Measurements from ENCODE around the gene SSR4.

The SSR4 gene

DNA sequence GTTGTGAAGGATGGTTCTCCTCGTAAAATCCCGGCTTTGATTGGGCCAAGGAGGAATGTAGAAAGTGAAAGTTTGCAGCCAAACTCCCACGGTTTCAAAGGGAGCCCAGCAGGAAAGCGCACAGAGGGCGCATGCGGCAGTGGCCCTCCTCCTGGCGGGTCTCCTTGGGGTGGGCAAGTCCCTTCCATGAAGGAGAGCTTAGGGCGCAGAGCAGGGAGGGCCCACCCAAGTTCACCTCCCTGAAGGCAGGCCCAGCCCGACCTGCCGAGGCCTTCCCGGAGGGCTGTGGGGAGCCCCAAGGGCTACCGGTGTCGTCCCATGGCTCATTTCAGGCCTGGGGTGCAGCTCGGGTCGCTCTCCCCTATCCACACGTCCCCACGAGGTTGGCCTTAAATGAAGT, 33.8 kb downstream of the SSR4 start:
- Histone ChIP-seq H3K27ac (ENCODE audit: low read length) (no peak overlapping the region), H4K20me1 (ENCODE audit: insufficient read depth, low read length) (no peaks in the 10 kb centered on the region), H3F3A (ENCODE audit: insufficient read depth, low read length) (no peaks in the 10 kb centered on the region), H3K9me2 (replicated peaks; ENCODE audit: insufficient read depth, low read length) (no peaks in the 10 kb centered on the region), H3K36me3 (replicated peaks; ENCODE audit: insufficient read depth, low read length) (no peaks in the 10 kb centered on the region), H3K4me1 (ENCODE audit: low read length) (no peaks in the 10 kb centered on the region), H3K9ac (ENCODE audit: low read length) (no peak overlapping the region), H3K27me3 (replicated peaks; ENCODE audit: insufficient read depth, low read length) (peaks cover 75% of the 10 kb centered on the region), H3K79me2 (ENCODE audit: low read length) (no peaks in the 10 kb centered on the region), H3K4me2 (ENCODE audit: low read depth, low read length) (no peak overlapping the region), H3K4me3 (ENCODE audit: low read length) (no peak overlapping the region), H3K9me3 (replicated peaks; ENCODE audit: insufficient read depth, low read length) (no peaks in the 10 kb centered on the region), H2AFZ (ENCODE audit: low read length) (no peak overlapping the region)
- DNase-seq = no peak
- TF ChIP-seq EZH2phosphoT487 (IDR thresholded peaks at IDR 0.05; ENCODE audit: low read length) (no peak), EZH2 (optimal IDR thresholded peaks at IDR 0.05; ENCODE audit: low read depth, low read length) (no peak)
- TF ChIP-seq, protein P1, sequence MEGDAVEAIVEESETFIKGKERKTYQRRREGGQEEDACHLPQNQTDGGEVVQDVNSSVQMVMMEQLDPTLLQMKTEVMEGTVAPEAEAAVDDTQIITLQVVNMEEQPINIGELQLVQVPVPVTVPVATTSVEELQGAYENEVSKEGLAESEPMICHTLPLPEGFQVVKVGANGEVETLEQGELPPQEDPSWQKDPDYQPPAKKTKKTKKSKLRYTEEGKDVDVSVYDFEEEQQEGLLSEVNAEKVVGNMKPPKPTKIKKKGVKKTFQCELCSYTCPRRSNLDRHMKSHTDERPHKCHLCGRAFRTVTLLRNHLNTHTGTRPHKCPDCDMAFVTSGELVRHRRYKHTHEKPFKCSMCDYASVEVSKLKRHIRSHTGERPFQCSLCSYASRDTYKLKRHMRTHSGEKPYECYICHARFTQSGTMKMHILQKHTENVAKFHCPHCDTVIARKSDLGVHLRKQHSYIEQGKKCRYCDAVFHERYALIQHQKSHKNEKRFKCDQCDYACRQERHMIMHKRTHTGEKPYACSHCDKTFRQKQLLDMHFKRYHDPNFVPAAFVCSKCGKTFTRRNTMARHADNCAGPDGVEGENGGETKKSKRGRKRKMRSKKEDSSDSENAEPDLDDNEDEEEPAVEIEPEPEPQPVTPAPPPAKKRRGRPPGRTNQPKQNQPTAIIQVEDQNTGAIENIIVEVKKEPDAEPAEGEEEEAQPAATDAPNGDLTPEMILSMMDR (IDR thresholded peaks at IDR 0.05; ENCODE audit: low read length) = no peak

DNA sequence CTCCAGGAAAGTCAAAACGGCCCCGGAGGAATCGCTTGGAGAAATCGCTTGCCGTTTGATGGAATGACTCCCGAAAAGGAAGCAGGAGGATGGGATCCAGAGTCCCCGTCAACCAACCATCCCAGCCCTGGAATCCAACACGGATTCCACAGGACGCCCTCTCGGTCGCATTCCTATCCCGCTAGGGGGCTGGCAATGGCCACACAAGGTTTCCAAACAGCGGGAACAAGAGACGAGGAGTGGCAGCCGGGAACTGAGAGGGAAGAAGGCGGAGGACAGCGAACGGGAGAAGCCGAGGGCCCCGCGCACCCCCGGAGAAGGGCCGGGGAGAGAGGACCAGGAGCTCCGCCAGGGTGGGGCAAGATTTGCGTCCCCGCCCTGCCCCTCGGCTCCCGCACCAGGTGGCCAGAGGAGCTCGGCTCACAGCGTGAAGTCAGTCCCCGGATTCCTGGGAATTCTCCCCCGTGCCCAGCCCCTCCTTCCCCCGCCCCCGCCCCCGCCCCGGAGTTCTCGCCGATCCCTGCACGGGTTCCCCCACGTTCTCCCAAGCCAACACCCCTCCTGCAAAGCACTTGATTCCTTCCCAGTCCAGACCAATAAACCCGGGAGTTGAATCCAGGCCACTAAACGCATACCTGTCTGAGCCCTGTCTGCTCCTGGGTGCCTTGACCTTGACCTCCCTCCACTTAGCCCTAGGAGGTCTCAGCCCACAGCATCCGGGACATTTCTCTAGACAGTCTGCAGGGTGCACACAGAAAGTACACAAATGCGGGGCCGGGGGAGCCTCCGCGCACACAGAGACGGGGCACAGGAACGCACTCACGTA, 34.5 kb downstream of the SSR4 start:
- no peaks in the 10 kb centered on the region for H4K20me1 ChIP-seq (ENCODE audit: insufficient read depth, low read length)
- H3K27me3 ChIP-seq (replicated peaks; ENCODE audit: insufficient read depth, low read length) = peaks cover 75% of the 10 kb centered on the region
- H3K9ac ChIP-seq (ENCODE audit: low read length) = no peak overlapping the region
- DNase-seq = no peak
- H3K9me2 ChIP-seq (replicated peaks; ENCODE audit: insufficient read depth, low read length) = no peaks in the 10 kb centered on the region
- TF ChIP-seq EZH2 (optimal IDR thresholded peaks at IDR 0.05; ENCODE audit: low read depth, low read length) (no peak), EZH2phosphoT487 (IDR thresholded peaks at IDR 0.05; ENCODE audit: low read length) (no peak)
- TF ChIP-seq, protein P1 (IDR thresholded peaks at IDR 0.05; ENCODE audit: low read length) = no peak
- H3K9me3 ChIP-seq (replicated peaks; ENCODE audit: insufficient read depth, low read length) = no peaks in the 10 kb centered on the region
- no peaks in the 10 kb centered on the region for H3F3A ChIP-seq (ENCODE audit: insufficient read depth, low read length)
- H2AFZ ChIP-seq (ENCODE audit: low read length) = no peak overlapping the region
- no peaks in the 10 kb centered on the region for H3K79me2 ChIP-seq (ENCODE audit: low read length)
- no peaks in the 10 kb centered on the region for H3K4me1 ChIP-seq (ENCODE audit: low read length)
- no peak overlapping the region for H3K4me2 ChIP-seq (ENCODE audit: low read depth, low read length)
- no peaks in the 10 kb centered on the region for H3K36me3 ChIP-seq (replicated peaks; ENCODE audit: insufficient read depth, low read length)
- H3K27ac ChIP-seq (ENCODE audit: low read length) = no peak overlapping the region
- no peak overlapping the region for H3K4me3 ChIP-seq (ENCODE audit: low read length)

- no peaks in the 10 kb centered on the region for H3F3A ChIP-seq (ENCODE audit: insufficient read depth, low read length)
- H3K9me3 ChIP-seq (replicated peaks; ENCODE audit: insufficient read depth, low read length) = no peaks in the 10 kb centered on the region
- no peaks in the 10 kb centered on the region for H4K20me1 ChIP-seq (ENCODE audit: insufficient read depth, low read length)
- H3K4me1 ChIP-seq (ENCODE audit: low read length) = no peaks in the 10 kb centered on the region
- no peaks in the 10 kb centered on the region for H3K9me2 ChIP-seq (replicated peaks; ENCODE audit: insufficient read depth, low read length)
- H3K27me3 ChIP-seq (replicated peaks; ENCODE audit: insufficient read depth, low read length) = peaks cover 73% of the 10 kb centered on the region
- no peaks in the 10 kb centered on the region for H3K79me2 ChIP-seq (ENCODE audit: low read length)
- no peak overlapping the region for H3K4me3 ChIP-seq (ENCODE audit: low read length)
- no peak overlapping the region for H2AFZ ChIP-seq (ENCODE audit: low read length)
- H3K4me2 ChIP-seq (ENCODE audit: low read depth, low read length) = no peak overlapping the region
- TF ChIP-seq, protein P1 (IDR thresholded peaks at IDR 0.05; ENCODE audit: low read length) = no peak
- TF ChIP-seq EZH2phosphoT487 (IDR thresholded peaks at IDR 0.05; ENCODE audit: low read length) (no peak), EZH2 (optimal IDR thresholded peaks at IDR 0.05; ENCODE audit: low read depth, low read length) (no peak)
- H3K36me3 ChIP-seq (replicated peaks; ENCODE audit: insufficient read depth, low read length) = no peaks in the 10 kb centered on the region
- no peak for DNase-seq
- no peak overlapping the region for H3K9ac ChIP-seq (ENCODE audit: low read length)
- H3K27ac ChIP-seq (ENCODE audit: low read length) = no peak overlapping the region
Measured at GRCh38 chrX:153829549-153829798, 35.0 kb downstream of the SSR4 start.
